A549 (cell line): ENCODE data around the gene LAMC3.

Experiments
- CEBPB ChIP-seq, 2 experiments: fragments of >200 bp in 1 of 2; sonication (Bioruptor Twin) in 1 of 2; formaldehyde crosslinking in 1 of 2; IDR thresholded peaks; 2 replicates each; pipeline ENCODE4 v1.6.1; 2012 to 2016
- CTCF ChIP-seq: fragments of >200 bp; sonication (Bioruptor Twin); formaldehyde crosslinking; IDR thresholded peaks from 3 replicates; pipeline ENCODE4 v1.5.1; 2016
- ESRRA ChIP-seq: fragments of 150-350 bp; IDR thresholded peaks from 2 replicates; pipeline ENCODE4 v1.6.1; 2014; ENCODE audit warnings: mild to moderate bottlenecking, low read length, borderline replicate concordance
- HDAC2 ChIP-seq: fragments of 200-600 bp; sonication (generic); IDR thresholded peaks from 2 replicates; pipeline ENCODE4 v1.6.1; 2016
- MYC ChIP-seq: IDR thresholded peaks from 2 replicates; pipeline ENCODE4 v1.6.1; 2012; ENCODE audit warnings: mild to moderate bottlenecking, inconsistent platforms, low read length, improper control_type of control experiment, borderline replicate concordance
- POLR2A ChIP-seq: IDR thresholded peaks from 2 replicates; pipeline ENCODE4 v1.6.1; 2012; ENCODE audit warnings: mild to moderate bottlenecking, low read length
- SMC3 ChIP-seq: fragments of >200 bp; sonication (Bioruptor Twin); formaldehyde crosslinking; IDR thresholded peaks from 3 replicates; pipeline ENCODE4 v1.6.1; 2018; ENCODE audit warnings: inconsistent platforms

DNA sequence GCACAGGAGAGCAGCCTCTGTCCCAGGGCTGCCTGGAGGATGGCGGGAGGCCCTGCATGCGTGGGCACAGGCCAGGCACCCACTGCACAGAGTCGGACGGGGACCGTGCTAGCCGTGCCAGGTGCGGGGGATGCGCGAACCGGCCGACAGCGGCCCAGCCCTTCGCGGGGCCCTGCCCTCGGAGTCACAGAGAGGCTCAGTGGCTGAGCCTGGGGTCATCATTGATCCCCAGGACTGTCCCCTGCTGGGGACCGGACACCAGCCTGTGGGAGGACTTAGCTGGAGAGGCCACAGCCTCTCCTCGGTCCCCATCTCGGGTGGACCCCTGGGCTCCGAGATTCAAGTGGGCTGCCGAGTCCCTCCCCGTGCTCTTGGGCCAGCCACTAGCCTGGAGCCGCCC is 19.1 kb upstream of the LAMC3 start:
- TF ChIP-seq CTCF, result no peak
- no peak for TF ChIP-seq CEBPB (IDR thresholded peaks at IDR 0.05)
- no peak for TF ChIP-seq ESRRA
- no peak for TF ChIP-seq HDAC2
- TF ChIP-seq POLR2A, result no peak
- TF ChIP-seq MYC, result no peak
- TF ChIP-seq SMC3, result no peak
